ENCODE data around the gene TCEAL8.
"Not testable (repeated sequence)": the region's sequence is repeated elsewhere in the genome, so short reads cannot be mapped to it uniquely, and the experiment has no call there.

TCEAL8 gene

GRCh38 chrX:103254921-103255493 is at the start of gene TCEAL8:
Gene TCEAL8 (minus strand): TSS chrX:103255155. CDS start chrX:103253979, 1,176 bp downstream.
- peak; percentile 58 for DNase-seq

DNA sequence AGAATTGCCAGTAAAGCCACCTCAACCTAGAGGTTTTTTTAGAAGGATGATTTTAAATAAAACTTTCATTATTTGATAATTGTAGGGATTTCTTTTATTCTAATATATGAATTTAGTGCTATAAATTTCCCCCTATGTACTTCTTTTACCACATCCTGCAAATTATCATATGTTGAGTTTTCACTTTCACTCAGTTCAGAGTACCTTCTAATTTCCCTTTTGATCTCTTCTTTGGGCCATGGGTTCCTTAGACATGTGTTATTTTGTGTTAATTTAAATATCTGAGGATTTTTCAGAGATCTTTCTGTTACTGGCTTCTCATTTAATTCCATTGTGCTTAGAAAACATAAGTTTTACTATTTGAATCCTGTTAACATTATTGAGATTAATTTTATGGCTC is 49.8 kb upstream of the TCEAL8 start:
- DNase-seq = no peak

- DNase-seq = no peak
Measured at GRCh38 chrX:103293118-103293517, 38.2 kb upstream of the TCEAL8 start.

GRCh38 chrX:103279624-103280023 is 24.7 kb upstream of the TCEAL8 start:
- no peak for DNase-seq

DNA sequence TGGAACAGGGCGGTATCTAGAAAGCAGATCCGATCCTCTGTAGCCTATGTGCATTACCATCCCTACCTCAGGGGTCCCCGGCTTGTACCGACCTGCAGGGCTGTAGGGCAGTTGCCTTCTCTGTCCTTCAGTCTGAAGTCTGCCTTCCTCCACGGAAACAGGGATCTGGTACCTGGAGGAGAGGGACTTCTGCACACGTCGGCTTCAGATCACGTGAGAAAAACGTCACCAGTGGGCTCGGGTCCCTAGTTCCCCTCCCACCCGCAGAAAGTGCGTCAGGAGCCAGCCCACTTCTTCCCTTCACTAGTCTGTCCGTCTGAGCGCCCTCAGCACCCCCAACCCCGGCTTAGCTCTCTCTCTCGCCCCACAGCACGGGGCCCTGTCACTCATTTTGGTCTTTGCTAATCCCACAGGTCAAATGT is 21.6 kb upstream of the TCEAL8 start, which contains the start of gene TCEAL5:
TSS of gene TCEAL5 (minus strand) at position 170 of the 422 bp plus-strand sequence. CDS start 2,187 bp downstream, outside the sequence.
- no peak for DNase-seq

DNA sequence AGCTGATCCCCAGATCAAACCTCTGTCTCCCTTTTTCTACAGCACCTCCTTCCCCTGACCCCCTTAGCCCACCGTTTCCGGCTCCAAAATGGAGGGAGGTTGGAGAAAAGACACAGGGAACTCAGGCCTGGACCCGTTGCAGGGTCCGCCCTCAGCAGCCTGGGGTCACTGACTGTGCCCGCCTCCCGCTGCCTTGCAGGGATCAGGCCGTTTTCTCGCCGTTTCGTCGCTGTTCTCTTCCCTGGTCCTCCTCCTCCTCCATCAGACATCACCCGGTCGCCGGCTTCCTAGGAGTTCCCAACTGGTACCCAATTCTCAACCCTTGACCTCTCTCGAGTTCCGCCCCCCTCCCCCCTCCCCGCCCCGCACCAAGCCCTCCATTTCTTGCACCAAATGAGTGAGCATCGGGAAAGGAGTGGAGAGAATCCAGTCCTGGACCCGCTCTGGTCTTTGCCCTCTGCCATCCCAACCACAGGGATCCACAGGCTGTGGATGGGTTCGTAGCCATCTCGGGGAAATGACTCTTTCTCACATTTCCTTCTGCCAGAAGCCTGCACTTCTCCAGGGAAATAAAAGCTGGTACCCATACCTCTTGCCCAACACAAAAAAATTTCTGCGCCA is 21.1 kb upstream of the TCEAL8 start:
- DNase-seq = no peak

DNA sequence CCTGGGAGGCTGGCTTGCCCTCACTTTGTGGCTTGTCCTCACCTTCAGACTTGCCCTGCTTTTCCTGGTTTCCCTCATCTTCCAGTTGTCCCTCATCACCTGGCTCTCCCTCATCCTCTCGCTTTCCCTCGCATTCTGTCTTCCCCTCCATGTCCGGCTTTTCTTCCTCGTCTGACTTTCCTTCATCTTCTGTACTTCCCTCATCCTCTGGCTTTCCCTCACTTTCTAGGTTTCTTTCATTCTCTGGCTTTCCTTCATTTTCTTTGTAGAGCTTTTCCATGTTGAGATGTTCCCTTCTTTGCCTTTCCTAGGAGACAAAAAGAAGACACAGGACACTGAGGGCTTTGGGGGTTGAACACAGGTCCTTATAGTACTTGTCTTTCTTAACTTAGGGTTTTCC is 19.3 kb upstream of the TCEAL8 start:
- no peak for DNase-seq

- no peak for DNase-seq
Measured at GRCh38 chrX:103258275-103258674, 3.3 kb upstream of the TCEAL8 start.

- no peak for DNase-seq
Measured at GRCh38 chrX:103256651-103257050, 1.7 kb upstream of the TCEAL8 start.

- DNase-seq = no peak
Measured at GRCh38 chrX:103254171-103254824, 657 bp downstream of the TCEAL8 start.

GRCh38 chrX:103253608-103254007 is 1.3 kb downstream of the TCEAL8 start:
- DNase-seq = no peak

GRCh38 chrX:103250977-103251376 is 4.0 kb downstream of the TCEAL8 start:
- DNase-seq = no peak

GRCh38 chrX:103249805-103250204 is 5.2 kb downstream of the TCEAL8 start:
- no peak for DNase-seq

GRCh38 chrX:103248553-103248952 is 6.4 kb downstream of the TCEAL8 start:
- DNase-seq = no peak

GRCh38 chrX:103240155-103240554 is 14.8 kb downstream of the TCEAL8 start:
- DNase-seq = no peak

DNA sequence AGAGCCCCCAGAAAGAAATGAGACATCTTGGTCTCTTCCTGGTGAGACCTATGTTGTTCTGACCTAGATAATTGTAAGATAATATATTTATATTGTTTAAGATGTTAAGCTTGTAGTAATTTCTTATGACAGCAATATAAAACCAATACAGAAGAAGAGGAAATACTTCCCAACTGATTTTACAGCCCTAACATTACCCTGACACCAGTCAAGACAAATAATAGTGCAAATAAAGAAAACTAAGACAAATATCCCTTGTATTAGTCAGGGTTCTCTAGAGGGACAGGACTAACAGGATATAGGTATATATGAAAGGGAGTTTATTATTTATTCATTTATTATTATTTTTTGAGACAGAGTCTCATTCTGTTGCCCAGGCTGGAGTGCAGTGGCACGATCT is 18.7 kb downstream of the TCEAL8 start:
- DNase-seq = no peak

GRCh38 chrX:103235608-103236007 is 19.3 kb downstream of the TCEAL8 start:
- DNase-seq = not testable (repeated sequence)

GRCh38 chrX:103234869-103235268 is 20.1 kb downstream of the TCEAL8 start:
- no peak for DNase-seq

DNA sequence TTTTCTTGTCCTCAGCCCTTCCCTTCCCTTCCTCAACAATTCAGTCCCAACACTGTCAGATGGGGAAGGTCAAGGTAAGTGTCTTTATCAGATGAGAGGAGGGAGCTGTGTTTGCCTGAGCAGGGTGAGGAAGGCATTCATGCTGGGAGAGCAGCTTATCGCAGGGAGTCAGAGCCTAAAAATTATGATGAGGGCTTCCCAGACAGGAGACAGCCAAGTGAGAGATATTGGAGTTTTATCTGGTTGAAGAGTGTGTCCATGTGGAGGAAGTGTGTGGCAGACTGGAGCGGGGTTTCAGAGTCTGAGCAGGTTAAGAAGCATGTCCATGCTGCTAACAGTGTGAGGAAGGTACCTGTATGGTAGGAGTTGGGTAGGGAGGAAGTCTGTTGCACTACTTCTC is 21.7 kb downstream of the TCEAL8 start:
- no peak for DNase-seq

GRCh38 chrX:103225918-103226317 is 29.0 kb downstream of the TCEAL8 start:
- DNase-seq = not testable (repeated sequence)

DNA sequence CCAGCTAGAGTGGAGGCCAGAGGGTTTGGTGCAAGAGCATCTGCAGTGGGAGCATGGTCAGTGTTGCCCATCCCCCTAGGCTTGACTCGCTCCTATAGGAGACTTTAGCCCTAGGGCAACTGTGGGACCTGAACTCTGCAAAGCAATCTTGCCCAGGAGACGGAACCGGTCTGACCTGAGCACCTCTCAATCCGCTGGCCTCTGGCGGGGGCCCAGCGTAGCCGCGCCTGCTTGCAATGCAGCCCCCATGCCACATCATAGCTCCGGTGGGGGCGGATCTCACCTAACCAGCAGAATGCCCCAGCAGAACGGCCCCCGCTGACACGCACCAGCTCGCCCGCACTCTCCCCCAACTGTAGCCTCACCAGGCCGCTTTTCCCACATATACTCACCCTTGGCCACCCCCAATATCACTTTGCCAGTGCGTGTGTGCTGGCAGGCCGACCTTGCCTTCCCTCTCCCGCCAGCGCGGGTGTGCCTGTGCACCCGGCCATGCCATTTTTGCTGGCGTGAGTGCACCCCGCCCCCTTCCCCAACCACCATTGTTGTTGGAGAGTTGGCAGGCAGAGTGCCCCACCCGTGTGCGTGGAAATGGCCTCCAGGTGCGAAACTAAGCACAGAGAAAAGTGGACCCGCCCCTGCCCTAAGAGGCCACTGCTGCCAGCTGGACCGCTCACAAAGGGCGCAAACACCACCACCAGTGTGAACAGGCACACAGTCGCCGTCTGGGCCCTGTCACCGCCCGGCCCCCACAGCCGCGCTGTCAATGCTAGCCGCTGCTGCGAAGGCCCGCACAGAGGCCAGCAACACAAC is 34.2 kb downstream of the TCEAL8 start:
- no peak for DNase-seq

- DNase-seq = peak; percentile 34
Measured at GRCh38 chrX:103215425-103215991, 39.4 kb downstream of the TCEAL8 start.

DNA sequence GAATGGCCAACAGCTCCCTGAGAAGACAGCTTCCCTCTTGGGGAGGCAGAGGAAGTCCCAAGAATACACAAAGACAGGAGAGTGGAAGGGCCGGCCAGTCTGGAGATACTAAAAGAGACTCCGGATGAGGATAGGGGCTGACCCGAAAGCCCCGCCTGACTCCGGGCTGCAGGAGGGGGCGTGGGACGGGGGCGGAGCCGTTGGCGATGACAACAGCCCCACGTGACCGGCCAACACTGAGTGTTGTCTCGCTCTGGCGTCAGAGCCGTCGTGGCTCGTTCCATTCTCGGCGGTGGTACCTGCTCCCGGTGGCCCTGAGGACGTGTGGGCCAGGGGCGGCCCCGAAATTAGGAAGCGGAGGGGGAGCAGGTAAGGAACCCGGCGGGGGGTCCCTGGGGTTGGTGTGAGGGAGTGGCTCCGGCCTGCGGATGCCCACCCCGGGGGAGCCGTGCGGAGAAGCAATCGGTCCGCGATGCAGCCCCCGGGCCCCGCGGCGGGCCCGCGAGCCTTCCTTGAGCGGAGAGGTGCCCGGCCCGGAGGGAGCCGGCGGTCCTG is 40.0 kb downstream of the TCEAL8 start, which contains the start of gene BEX4:
TSS of gene BEX4 (plus strand) at position 239 of the 555 bp plus-strand sequence. CDS start 1,046 bp downstream, outside the sequence.
- DNase-seq = peak; percentile 82
